PFSK-1 (cell line): ENCODE measurements around the gene NPHS1.

Source experiments
- POLR2AphosphoS5 ChIP-seq: IDR thresholded peaks from 2 replicates; pipeline ENCODE4 v1.6.1; 2012; ENCODE audit warnings: low read depth, mild to moderate bottlenecking, control low read depth, low read length, moderate library complexity
- SIN3A ChIP-seq: IDR thresholded peaks from 2 replicates; pipeline ENCODE4 v1.6.1; 2012; ENCODE audit warnings: mild to moderate bottlenecking, low read length, moderate library complexity, borderline replicate concordance; ENCODE audit not compliant: insufficient read depth
- TAF1 ChIP-seq: IDR thresholded peaks from 2 replicates; pipeline ENCODE4 v1.6.1; 2012; ENCODE audit warnings: low read length, control low read depth, borderline replicate concordance; ENCODE audit not compliant: insufficient read depth

- TF ChIP-seq SIN3A, result no peak
- TF ChIP-seq POLR2AphosphoS5, result no peak
- no peak for TF ChIP-seq TAF1
Measured at GRCh38 chr19:35872180-35872579, 19.9 kb upstream of the NPHS1 start.
